GM12878 (cell line): ENCODE data around the gene STON2.

Experiments
- CBX3 ChIP-seq: fragments of 200-600 bp; sonication (generic); IDR thresholded peaks from 2 replicates; pipeline ENCODE4 v1.6.1; 2016; ENCODE audit warnings: low read depth, borderline replicate concordance
- CTCF ChIP-seq, 3 experiments: IDR thresholded peaks in 2 of 3; conservative IDR thresholded peaks in 1 of 3; 2 replicates each; pipeline ENCODE4 v1.5.1; 2011; ENCODE audit warnings: low read depth in 3 of 3, low read length in 3 of 3, mild to moderate bottlenecking in 3 of 3, control low read depth in 2 of 3, moderate library complexity in 2 of 3, inconsistent platforms in 1 of 3, mixed read lengths in 1 of 3; ENCODE audit not compliant: control insufficient read depth in 2 of 3, insufficient read depth in 1 of 3; ENCODE audit errors: extremely low read depth in 1 of 3
- EZH2 ChIP-seq: IDR thresholded peaks from 2 replicates; pipeline ENCODE4 v1.6.1; 2012; ENCODE audit warnings: low read depth, mild to moderate bottlenecking, control low read depth, inconsistent platforms, low read length, borderline replicate concordance; ENCODE audit not compliant: control insufficient read depth
- FOS ChIP-seq: IDR thresholded peaks from 3 replicates; pipeline ENCODE4 v1.6.1; 2011; ENCODE audit warnings: borderline replicate concordance; ENCODE audit not compliant: insufficient read length; ENCODE audit errors: extremely low read depth
- JUNB ChIP-seq: IDR thresholded peaks from 2 replicates; pipeline ENCODE4 v1.6.1; 2016; ENCODE audit warnings: antibody characterized with exemption, mild to moderate bottlenecking
- POLR2AphosphoS5 ChIP-seq: IDR thresholded peaks from 2 replicates; pipeline ENCODE4 v1.6.1; 2011; ENCODE audit warnings: mild to moderate bottlenecking, low read length, inconsistent platforms
- RBBP5 ChIP-seq: fragments of 200-600 bp; sonication (generic); conservative IDR thresholded peaks from 2 replicates; pipeline ENCODE4 v1.6.1; 2016
- TAF1 ChIP-seq: IDR thresholded peaks from 2 replicates; pipeline ENCODE4 v1.6.1; 2011; ENCODE audit warnings: mild to moderate bottlenecking, low read depth, low read length, borderline replicate concordance
- TCF7 ChIP-seq: IDR thresholded peaks from 2 replicates; pipeline ENCODE4 v1.6.1; 2014; ENCODE audit warnings: antibody characterized with exemption, borderline replicate concordance

GRCh38 chr14:81371802-81372201 lies 28.3 kb downstream of the STON2 start:
- TF ChIP-seq EZH2 (no peak), POLR2AphosphoS5 (no peak), FOS (no peak), CTCF (IDR thresholded peaks at IDR 0.05 in 2 of 3, conservative IDR thresholded peaks at IDR 0.05 in 1 of 3; ENCODE audit: control insufficient read depth in 2 of 3, extremely low read depth in 1 of 3, insufficient read depth in 1 of 3, low read depth in 3 of 3, low read length in 3 of 3) (no peak), JUNB (no peak), TCF7 (no peak), TAF1 (no peak), CBX3 (no peak), RBBP5 (no peak)
